SK-N-MC (cell line): ENCODE data around the gene PARD3B.

Source experiments
- EZH2 ChIP-seq: fragments of 200-600 bp; sonication (generic); IDR thresholded peaks from one replicate; pipeline ENCODE4 v1.6.1; 2017; ENCODE audit warnings: antibody characterized with exemption
- FOXP2 ChIP-seq: optimal IDR thresholded peaks from 2 replicates; pipeline ENCODE3; 2011; ENCODE audit warnings: mild to moderate bottlenecking, moderate library complexity; ENCODE audit not compliant: insufficient read depth; ENCODE audit errors: extremely low read length, control extremely low read depth
- POLR2AphosphoS5 ChIP-seq: IDR thresholded peaks from 2 replicates; pipeline ENCODE4 v1.6.1; 2012; ENCODE audit warnings: mild to moderate bottlenecking, low read depth, low read length, borderline replicate concordance

DNA sequence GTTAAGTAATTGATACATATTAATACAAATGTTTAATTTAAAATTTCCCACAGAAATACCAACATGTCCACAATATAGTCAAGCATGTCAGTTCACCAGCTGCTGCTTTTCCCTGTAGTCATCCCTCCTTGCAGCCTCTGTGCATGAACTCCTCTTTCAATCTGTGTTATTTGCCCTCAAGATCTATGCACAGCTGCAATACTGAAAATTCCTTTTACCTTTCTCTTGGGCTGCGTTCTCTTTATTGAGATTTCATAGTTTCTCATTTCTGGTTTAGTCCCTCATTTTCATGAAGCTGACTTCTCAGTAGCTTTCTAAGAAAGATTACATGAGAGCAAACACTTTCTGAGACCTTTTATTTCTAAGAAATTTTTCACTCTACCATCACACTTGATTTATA, 464.9 kb downstream of the PARD3B start:
- TF ChIP-seq POLR2AphosphoS5: no peak
- TF ChIP-seq EZH2: no peak
- TF ChIP-seq FOXP2: no peak
